HepG2 (cell line): Measurements from ENCODE around the gene TBC1D20. TPM values are rescaled to one million over a fixed set of nuclear protein-coding genes. Genes with fewer than 3 reads are reported as not detected.

Experiments
- ARNT2 ChIP-seq: sonication (generic); formaldehyde crosslinking; IDR thresholded peaks from 2 replicates; pipeline ENCODE4 v1.8.0; 2022; ENCODE audit warnings: mild to moderate bottlenecking, low read depth, missing genetic modification reagents, moderate library complexity
- ATF4 ChIP-seq, 2 experiments: fragments of 450-650 bp in 1 of 2; sonication (generic) in 1 of 2; formaldehyde crosslinking; IDR thresholded peaks; 2 replicates each; pipeline versions ENCODE4 v1.5.0 to v1.8.0; 2020 to 2022; ENCODE audit warnings: mild to moderate bottlenecking in 1 of 2, missing genetic modification reagents in 1 of 2
- EEA1 ChIP-seq: sonication (generic); formaldehyde crosslinking; IDR thresholded peaks from 2 replicates; pipeline ENCODE4 v1.5.1; 2020; ENCODE audit warnings: mild to moderate bottlenecking, missing genetic modification reagents, borderline replicate concordance
- IKZF4 ChIP-seq: sonication (generic); formaldehyde crosslinking; IDR thresholded peaks from 2 replicates; pipeline ENCODE4 v1.5.1; 2020; ENCODE audit warnings: borderline replicate concordance, mild to moderate bottlenecking, low read depth, missing genetic modification reagents; ENCODE audit errors: not compliant biosample characterization
- IRX3 ChIP-seq: sonication (generic); formaldehyde crosslinking; IDR thresholded peaks from 2 replicates; pipeline ENCODE4 v1.8.1; 2023; ENCODE audit warnings: mild to moderate bottlenecking, low read depth, missing genetic modification reagents, borderline replicate concordance
- MBD4 ChIP-seq: IDR thresholded peaks from 2 replicates; pipeline ENCODE4 v1.6.1; 2012; ENCODE audit warnings: low read length, inconsistent platforms, borderline replicate concordance
- MXD3 ChIP-seq: IDR thresholded peaks from 2 replicates; pipeline ENCODE4 v1.6.1; 2016; ENCODE audit warnings: mild to moderate bottlenecking, missing biosample characterization, missing genetic modification reagents
- MYPOP ChIP-seq: sonication (generic); formaldehyde crosslinking; IDR thresholded peaks from 2 replicates; pipeline ENCODE4 v1.8.1; 2023; ENCODE audit warnings: mild to moderate bottlenecking, moderate library complexity, missing genetic modification reagents
- NCOA2 ChIP-seq: sonication (generic); formaldehyde crosslinking; IDR thresholded peaks from 2 replicates; pipeline ENCODE4 v1.8.0; 2022; ENCODE audit warnings: inconsistent platforms
- NR3C1 ChIP-seq: sonication (generic); formaldehyde crosslinking; IDR thresholded peaks from 2 replicates; pipeline ENCODE4 v1.4.0; 2020; ENCODE audit warnings: missing genetic modification reagents
- PCBP1 ChIP-seq: fragments of 200-400 bp; formaldehyde crosslinking; IDR thresholded peaks from 2 replicates; pipeline ENCODE4 v1.6.1; 2017; ENCODE audit warnings: mild to moderate bottlenecking, low read depth, low read length, borderline replicate concordance
- PHF21A ChIP-seq: sonication (generic); formaldehyde crosslinking; IDR thresholded peaks from 2 replicates; pipeline ENCODE4 v1.5.0; 2020; ENCODE audit warnings: mild to moderate bottlenecking, missing genetic modification reagents
- POLR2A ChIP-seq, 2 experiments: IDR thresholded peaks; 2 replicates each; pipeline ENCODE4 v1.6.1; 2011; ENCODE audit warnings: low read depth in 2 of 2, low read length in 2 of 2, mild to moderate bottlenecking in 1 of 2, moderate library complexity in 1 of 2; ENCODE audit not compliant: insufficient read depth in 1 of 2
- POLR2AphosphoS5 ChIP-seq: IDR thresholded peaks from 2 replicates; pipeline ENCODE4 v1.6.1; 2012; ENCODE audit warnings: low read depth, low read length
- SAP130 ChIP-seq: IDR thresholded peaks from 2 replicates; pipeline ENCODE4 v1.6.1; 2016; ENCODE audit warnings: low read depth
- SETDB1 ChIP-seq: sonication (generic); formaldehyde crosslinking; IDR thresholded peaks from 2 replicates; pipeline ENCODE4 v1.5.1; 2020; ENCODE audit warnings: missing genetic modification reagents, mild to moderate bottlenecking, borderline replicate concordance
- TCF12 ChIP-seq, 2 experiments: fragments of 450-650 bp in 1 of 2; sonication (generic) in 1 of 2; formaldehyde crosslinking in 1 of 2; IDR thresholded peaks; 2 replicates each; pipeline versions ENCODE4 v1.6.1 to v1.8.0; 2017 to 2022; ENCODE audit warnings: antibody characterized with exemption in 1 of 2, mild to moderate bottlenecking in 1 of 2, missing genetic modification reagents in 1 of 2, moderate library complexity in 1 of 2
- ZBTB14 ChIP-seq: sonication (generic); formaldehyde crosslinking; IDR thresholded peaks from 2 replicates; pipeline ENCODE4 v1.4.0; 2020; ENCODE audit warnings: missing genetic modification reagents
- ZNF451 ChIP-seq: sonication (generic); formaldehyde crosslinking; IDR thresholded peaks from 2 replicates; pipeline ENCODE4 v1.5.0; 2020; ENCODE audit warnings: mild to moderate bottlenecking, missing genetic modification reagents
- ZNF460 ChIP-seq: sonication (generic); formaldehyde crosslinking; IDR thresholded peaks from 2 replicates; pipeline ENCODE4 v1.5.1; 2020; ENCODE audit warnings: missing genetic modification reagents, mild to moderate bottlenecking, borderline replicate concordance
- ZNF501 ChIP-seq: sonication (generic); formaldehyde crosslinking; IDR thresholded peaks from 2 replicates; pipeline ENCODE4 v1.5.1; 2020; ENCODE audit warnings: mild to moderate bottlenecking, moderate library complexity, missing genetic modification reagents
- ZNF691 ChIP-seq: sonication (generic); formaldehyde crosslinking; IDR thresholded peaks from 2 replicates; pipeline ENCODE4 v1.4.0; 2020; ENCODE audit warnings: missing genetic modification reagents, low read depth, mild to moderate bottlenecking, borderline replicate concordance
- ZNF891 ChIP-seq: sonication (generic); formaldehyde crosslinking; IDR thresholded peaks from 2 replicates; pipeline ENCODE4 v1.5.0; 2020; ENCODE audit warnings: mild to moderate bottlenecking, missing genetic modification reagents
- polyA plus RNA-seq, 8 experiments: library from polyadenylated mRNA; depleted of rRNA in 3 of 8; stranded (reverse) in 7 of 8; unstranded in 1 of 8; fragments of >200 nt; fragmentation: Illumina TruSeq in 4 of 8; extraction: Trizol in 4 of 8; gene quantifications; 2 replicates each; pipeline versions ENCODE4 v1.2.1 to v1.2.3, GENCODE V29; 2011 to 2016; ENCODE audit warnings: low read depth in 4 of 8, missing spikeins in 1 of 8, mixed read lengths in 1 of 8; ENCODE audit not compliant: insufficient read depth in 1 of 8
- total RNA-seq, 5 experiments: library from RNA; depleted of rRNA; stranded (reverse); fragments of >200 nt; fragmentation: Illumina TruSeq; extraction: Trizol; gene quantifications; 2 replicates each; pipeline ENCODE4 v1.2.3, GENCODE V29; 2016; ENCODE audit warnings: low read depth in 1 of 5
- TF ChIP-seq, protein P1 (sequence below): IDR thresholded peaks from 2 replicates; pipeline ENCODE4 v1.6.1; 2016; ENCODE audit warnings: low read depth, borderline replicate concordance

Gene TBC1D20
- total and polyA plus RNA-seq, 2 of the 13 experiments (the other 11 are each of a cell fraction or from before 2014, with no cell fraction given), result 36.6 to 47.1 TPM

DNA sequence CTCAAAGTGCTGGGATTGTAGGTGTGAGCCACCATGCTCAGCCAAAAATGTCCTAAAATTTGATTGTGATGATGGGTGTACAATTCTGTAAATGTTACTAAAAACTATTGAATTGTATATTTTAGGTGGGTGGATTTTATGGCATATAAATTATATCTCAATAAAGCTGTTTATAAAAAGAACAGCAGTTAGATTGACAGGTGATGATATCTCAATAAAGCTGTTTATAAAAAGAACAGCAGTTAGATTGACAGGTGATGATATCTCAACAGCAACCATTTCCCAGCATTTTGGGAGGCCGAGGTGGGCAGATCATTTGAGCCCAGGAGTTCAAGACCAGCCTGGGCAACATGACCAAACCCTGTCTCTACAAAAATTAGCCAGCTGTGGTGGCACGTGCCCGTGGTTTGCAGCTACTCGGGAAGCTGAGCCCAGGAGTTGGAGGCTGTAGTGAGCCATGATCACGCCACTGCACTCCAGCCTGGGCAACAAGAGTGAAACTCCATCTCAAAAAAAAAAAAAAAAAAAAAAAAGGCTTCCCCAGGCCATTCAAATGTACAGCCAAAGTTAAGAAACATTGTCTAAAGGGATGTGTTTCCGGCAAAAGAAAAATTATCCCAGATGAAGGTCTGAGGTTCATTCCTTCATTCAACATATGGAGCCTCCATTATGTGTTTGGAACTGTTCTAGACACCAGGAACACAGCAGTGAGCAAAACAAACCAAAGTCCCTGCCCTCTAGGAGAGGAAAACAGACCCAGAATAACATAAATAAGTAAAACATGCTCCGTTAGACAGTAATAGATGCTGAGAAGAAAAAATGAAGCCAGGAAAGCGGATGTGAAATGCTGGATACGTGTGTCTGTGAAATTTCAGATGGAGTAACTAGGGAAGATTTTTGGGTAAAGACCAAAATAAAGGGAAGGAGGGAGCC is 55.9 kb downstream of the TBC1D20 start (continued):
- no peak for TF ChIP-seq TCF12 (IDR thresholded peaks at IDR 0.05)
- TF ChIP-seq TCF12 (CRISPR knock-in tag; IDR thresholded peaks at IDR 0.05), result no peak
- TF ChIP-seq IKZF4 (CRISPR knock-in tag), result no peak
- no peak; the same call in 1 of the 2 replicates for TF ChIP-seq POLR2AphosphoS5
- TF ChIP-seq NR3C1 (CRISPR knock-in tag), result no peak
- TF ChIP-seq ARNT2 (CRISPR knock-in tag), result no peak
- TF ChIP-seq MYPOP (CRISPR knock-in tag), result no peak
- no peak for TF ChIP-seq ZNF501
- no peak for TF ChIP-seq POLR2A (IDR thresholded peaks at IDR 0.05; ENCODE audit: insufficient read depth in 1 of 2, low read depth in 2 of 2, low read length in 2 of 2)
- TF ChIP-seq ZBTB14 (CRISPR knock-in tag), result no peak
- peak; percentile 17; the same call in 1 of the 2 replicates for TF ChIP-seq ZNF451
- no peak for TF ChIP-seq ZNF460 (CRISPR knock-in tag)
- TF ChIP-seq ZNF891, result no peak
- TF ChIP-seq SAP130, result no peak
- TF ChIP-seq SETDB1, result no peak
- no peak for TF ChIP-seq PCBP1
- TF ChIP-seq EEA1 (CRISPR knock-in tag), result no peak
- TF ChIP-seq MXD3 (CRISPR knock-in tag), result no peak
- no peak; a peak in 1 of 4 replicates for TF ChIP-seq ATF4 (CRISPR knock-in tag; IDR thresholded peaks at IDR 0.05)
- no peak for TF ChIP-seq NCOA2
- TF ChIP-seq MBD4, result 0 out of 2 replicates have a peak, but pooled peaks have one; percentile 14
- TF ChIP-seq, protein P1, sequence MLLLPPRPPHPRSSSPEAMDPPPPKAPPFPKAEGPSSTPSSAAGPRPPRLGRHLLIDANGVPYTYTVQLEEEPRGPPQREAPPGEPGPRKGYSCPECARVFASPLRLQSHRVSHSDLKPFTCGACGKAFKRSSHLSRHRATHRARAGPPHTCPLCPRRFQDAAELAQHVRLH, result no peak
- no peak for TF ChIP-seq PHF21A (CRISPR knock-in tag)
- TF ChIP-seq IRX3 (CRISPR knock-in tag), result no peak
- no peak for TF ChIP-seq ZNF691
